ENCODE measurements around the gene BRDT. TPM values are rescaled to one million over a fixed set of nuclear protein-coding genes. Genes with fewer than 3 reads are reported as not detected.

Gene BRDT
- total RNA-seq, 2 experiments from 2014 or later, result 0.18 to 0.58 TPM

DNA sequence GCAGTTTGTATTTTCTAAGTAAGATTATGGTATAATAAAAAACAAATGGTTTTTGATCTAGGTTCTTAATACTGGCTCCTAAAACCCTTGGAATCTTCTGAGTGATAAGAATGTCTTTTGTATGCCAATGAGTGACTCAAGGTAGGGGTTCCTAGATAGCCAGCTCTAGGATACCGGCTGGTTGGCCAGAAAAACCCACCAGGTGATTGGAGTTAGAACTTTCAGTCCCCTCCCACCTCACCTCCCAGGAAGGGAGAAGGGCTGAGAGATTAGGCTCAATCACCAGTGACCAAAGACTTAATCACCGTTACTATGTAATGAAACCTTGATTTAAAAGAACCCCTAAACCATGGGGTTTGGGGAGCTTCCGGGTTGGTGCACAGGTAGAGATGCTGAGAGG lies 8.7 kb upstream of the BRDT start:
- no peak for DNase-seq
- ChIA-PET CTCF (interaction anchor here (0.7 kb wide), 1 partner anchor 579 kb away, joined by 3 read pairs; no protein-coding TSS in a partner anchor), POLR2A (no interaction called here)
- Mint-ChIP-seq H3K36me3 (ENCODE audit: low read depth) (no peaks in the 10 kb centered on the region), H3K27me3 (no peaks in the 10 kb centered on the region), H3K4me1 (peaks cover 6% of the 10 kb centered on the region), H3K4me3 (no peak overlapping the region), H3K9me3 (peaks cover 3% of the 10 kb centered on the region), H3K27ac (no peak overlapping the region)

DNA sequence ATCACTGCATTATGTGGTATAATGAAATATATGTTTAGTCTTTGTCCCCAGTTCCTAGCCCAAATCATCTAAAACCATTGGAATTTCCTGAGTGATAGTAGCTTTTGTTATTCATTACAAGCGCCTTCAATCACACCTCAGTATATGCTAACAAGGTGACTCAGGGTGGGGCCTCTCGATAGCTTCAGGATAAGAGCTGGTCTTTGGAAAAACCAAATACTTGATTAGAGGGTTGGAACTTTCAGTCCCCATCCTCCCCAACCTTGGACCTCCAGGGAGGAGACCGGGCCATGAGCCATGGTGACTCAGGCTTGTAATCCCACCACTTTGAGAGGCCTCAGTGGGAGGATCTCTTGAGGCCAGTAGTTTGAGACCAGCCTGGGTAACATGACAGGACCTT lies 5.1 kb upstream of the BRDT start:
- CTCF ChIA-PET, result no interaction called here
- Mint-ChIP-seq H3K36me3 (ENCODE audit: low read depth) (peaks cover 5% of the 10 kb centered on the region), H3K4me3 (no peak overlapping the region), H3K27me3 (no peaks in the 10 kb centered on the region), H3K27ac (no peak overlapping the region), H3K4me1 (peaks cover 29% of the 10 kb centered on the region), H3K9me3 (peaks cover 3% of the 10 kb centered on the region)
- POLR2A ChIA-PET, result no interaction called here
- no peak for DNase-seq

DNA sequence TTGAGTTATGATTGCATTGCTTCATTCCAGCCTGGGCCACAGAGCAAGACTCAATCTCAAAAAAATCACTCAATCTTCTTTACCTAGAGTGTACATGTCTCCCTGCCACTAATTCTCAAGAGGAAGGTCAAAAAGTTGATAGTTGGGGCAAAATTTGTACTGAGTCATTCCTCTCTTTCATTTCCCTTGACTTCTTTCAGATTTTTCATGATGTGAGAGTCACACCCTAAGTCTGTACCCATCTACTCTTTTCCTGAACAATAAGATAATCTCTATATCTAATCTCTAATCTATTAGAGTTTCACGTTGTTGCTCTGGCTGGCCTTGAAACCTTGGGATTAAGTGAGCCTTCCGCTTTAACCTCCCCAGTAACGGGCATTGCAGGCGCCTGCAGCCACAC lies 1.1 kb upstream of the BRDT start:
- H3K4me1 Mint-ChIP-seq, result peaks cover 27% of the 10 kb centered on the region
- CTCF ChIA-PET, result interaction anchor here (0.8 to 1.6 kb wide), 4 partner anchors 15 to 783 kb away, joined by 3 to 4 read pairs (median 4); no protein-coding TSS in a partner anchor
- H3K4me3 Mint-ChIP-seq, result peak overlapping the region; percentile 54
- no peaks in the 10 kb centered on the region for H3K9me3 Mint-ChIP-seq
- peak overlapping the region; percentile 94 for H3K27ac Mint-ChIP-seq
- no peak for DNase-seq
- POLR2A ChIA-PET, result interaction anchor here (0.6 to 1.4 kb wide), 5 partner anchors 20 to 448 kb away, joined by 3 to 5 read pairs (median 3); partner anchors contain the start of genes BTBD8 and CDC7
- peaks cover 5% of the 10 kb centered on the region for H3K36me3 Mint-ChIP-seq (ENCODE audit: low read depth)
- peaks cover 2% of the 10 kb centered on the region for H3K27me3 Mint-ChIP-seq

DNA sequence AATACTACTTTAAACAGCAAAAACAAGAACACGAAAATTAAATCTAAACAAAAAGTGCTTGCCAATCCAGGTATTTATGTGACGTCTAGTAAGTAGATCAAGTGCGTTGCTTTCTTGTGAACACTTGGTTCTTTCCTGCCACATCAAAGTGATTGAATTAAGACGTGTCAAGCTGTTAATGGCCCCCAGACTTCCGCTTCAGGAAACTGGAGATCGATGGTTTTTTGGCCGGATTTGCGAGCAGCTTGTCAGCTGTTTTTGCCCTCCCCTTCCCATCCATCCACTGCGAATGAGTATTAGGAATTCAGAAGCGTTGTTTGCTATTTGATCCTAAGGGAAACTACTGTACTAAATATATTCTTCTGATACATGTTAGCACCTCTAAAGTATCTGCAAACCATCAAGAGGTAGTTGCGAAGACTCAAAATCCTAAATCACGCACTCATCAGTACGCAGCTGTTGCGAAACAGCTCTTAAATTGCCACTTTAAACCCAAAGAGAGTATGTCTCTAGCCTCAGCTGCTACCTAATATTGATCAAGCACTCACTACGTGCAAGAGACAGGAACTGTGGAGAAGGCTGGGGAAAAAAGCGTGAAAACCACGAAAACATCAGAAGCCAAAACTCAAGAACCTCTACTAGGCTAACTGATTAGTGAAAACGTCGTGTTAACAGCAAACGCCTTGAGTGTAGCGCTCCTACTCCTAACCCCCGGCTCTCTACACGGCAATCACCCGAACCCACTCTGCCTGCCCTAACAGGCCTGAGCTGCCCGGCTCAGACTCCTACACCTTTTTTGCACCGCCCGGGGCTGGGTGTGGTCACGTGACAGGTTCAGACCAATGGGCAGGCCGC lies 473 bp upstream of the BRDT start:
- Mint-ChIP-seq H3K9me3 (no peaks in the 10 kb centered on the region), H3K27ac (peak overlapping the region; percentile 94), H3K4me1 (peaks cover 27% of the 10 kb centered on the region), H3K36me3 (ENCODE audit: low read depth) (peaks cover 5% of the 10 kb centered on the region), H3K27me3 (peaks cover 2% of the 10 kb centered on the region), H3K4me3 (peak overlapping the region; percentile 54)
- peak; percentile 71 for DNase-seq
- CTCF ChIA-PET, result interaction anchor here (0.8 to 1.2 kb wide), 3 partner anchors 49 to 783 kb away, joined by 3 to 4 read pairs (median 4); no protein-coding TSS in a partner anchor
- POLR2A ChIA-PET, result interaction anchor here (0.6 to 1.4 kb wide), 5 partner anchors 20 to 448 kb away, joined by 3 to 5 read pairs (median 3); partner anchors contain the start of genes BTBD8 and CDC7

DNA sequence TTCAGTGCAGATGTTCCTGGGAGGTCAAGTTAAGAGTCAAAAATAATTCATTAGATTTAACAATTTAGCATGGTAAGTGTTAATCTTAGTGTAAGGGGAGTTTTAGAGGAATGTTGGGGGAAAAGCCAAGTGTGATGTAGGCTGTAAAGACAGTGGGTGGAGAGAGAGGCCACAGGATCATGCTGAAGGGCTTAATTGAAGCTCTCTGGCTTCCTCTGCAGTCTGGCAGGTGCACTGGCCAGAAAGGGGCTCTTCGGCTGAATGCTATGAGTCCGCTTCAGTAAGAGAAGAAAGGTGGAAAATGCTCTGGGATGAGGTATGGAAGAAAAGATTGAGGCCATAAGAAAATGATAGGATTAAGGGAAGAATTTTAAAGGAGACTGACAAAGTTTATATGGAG lies 3.0 kb downstream of the BRDT start:
- Mint-ChIP-seq H3K27me3 (peaks cover 2% of the 10 kb centered on the region), H3K4me1 (peaks cover 21% of the 10 kb centered on the region), H3K9me3 (no peaks in the 10 kb centered on the region), H3K36me3 (ENCODE audit: low read depth) (no peaks in the 10 kb centered on the region), H3K4me3 (no peak overlapping the region), H3K27ac (no peak overlapping the region)
- POLR2A ChIA-PET, result no interaction called here
- no peak for DNase-seq
- CTCF ChIA-PET, result interaction anchor here (1.0 kb wide), 1 partner anchor 439 kb away, joined by 3 read pairs; no protein-coding TSS in a partner anchor

DNA sequence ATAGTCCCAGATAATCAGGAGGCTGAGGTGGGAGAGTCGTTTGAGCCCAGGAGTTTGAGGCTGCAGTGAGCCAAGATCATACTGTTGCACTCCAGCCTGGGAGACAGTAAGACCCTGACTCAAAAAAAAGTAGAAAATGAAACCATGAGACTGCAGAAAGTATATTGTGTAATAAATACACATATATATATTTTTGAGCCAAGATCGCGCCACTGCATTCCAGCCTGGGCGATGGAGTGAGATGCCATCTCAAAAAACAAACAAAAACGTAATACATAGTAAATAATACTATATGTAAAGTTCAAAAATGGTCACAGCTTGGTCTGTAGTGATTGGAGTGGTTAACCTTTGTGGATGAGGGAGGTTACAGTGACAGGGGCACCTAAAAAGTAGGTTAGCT lies 9.7 kb downstream of the BRDT start:
- Mint-ChIP-seq H3K27ac (no peak overlapping the region), H3K4me1 (no peaks in the 10 kb centered on the region), H3K4me3 (no peak overlapping the region), H3K27me3 (no peaks in the 10 kb centered on the region), H3K9me3 (no peaks in the 10 kb centered on the region), H3K36me3 (ENCODE audit: low read depth) (no peaks in the 10 kb centered on the region)
- ChIA-PET CTCF (no interaction called here), POLR2A (interaction anchor here (0.9 kb wide), 1 partner anchor 873 kb away, joined by 3 read pairs; the partner anchor contains the start of gene RPL5)
- DNase-seq, result no peak

DNA sequence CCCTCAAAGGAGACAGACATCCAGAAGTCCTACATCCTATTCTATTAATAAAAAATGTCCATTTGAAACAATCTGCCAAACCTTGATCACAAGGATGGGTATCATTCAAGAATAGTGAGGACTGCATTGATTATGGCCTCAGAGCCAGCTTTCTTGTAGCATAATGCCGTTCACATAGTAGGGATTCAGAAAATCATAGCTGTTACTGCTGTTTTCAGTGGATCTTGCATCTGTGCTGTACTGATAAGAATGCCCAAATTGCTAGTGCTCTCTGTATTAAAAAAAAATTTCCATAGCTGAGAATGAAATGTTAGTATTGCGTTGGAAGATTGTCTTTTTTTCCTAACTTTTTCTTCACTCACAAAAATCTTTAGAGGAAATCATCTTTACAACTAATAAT lies 19.1 kb downstream of the BRDT start:
- no peak overlapping the region for H3K27ac Mint-ChIP-seq
- ChIA-PET POLR2A (no interaction called here), CTCF (no interaction called here)
- DNase-seq, result no peak
- no peaks in the 10 kb centered on the region for H3K36me3 Mint-ChIP-seq (ENCODE audit: low read depth)
- H3K4me3 Mint-ChIP-seq, result no peak overlapping the region
- no peaks in the 10 kb centered on the region for H3K9me3 Mint-ChIP-seq
- no peaks in the 10 kb centered on the region for H3K27me3 Mint-ChIP-seq
- no peaks in the 10 kb centered on the region for H3K4me1 Mint-ChIP-seq

DNA sequence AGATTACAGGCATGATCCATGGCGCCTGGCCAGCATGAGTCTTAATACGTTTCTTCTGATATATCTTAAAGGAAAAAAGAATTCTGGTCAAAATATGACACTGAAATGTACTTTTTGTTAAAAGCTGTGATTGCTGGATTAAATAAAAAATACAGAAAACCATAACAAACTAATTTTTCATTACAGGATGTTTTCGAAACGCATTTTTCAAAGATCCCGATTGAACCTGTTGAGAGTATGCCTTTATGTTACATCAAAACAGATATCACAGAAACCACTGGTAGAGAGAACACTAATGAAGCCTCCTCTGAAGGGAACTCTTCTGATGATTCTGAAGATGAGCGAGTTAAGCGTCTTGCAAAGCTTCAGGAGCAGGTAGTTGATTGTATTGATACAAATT lies 30.2 kb downstream of the BRDT start:
- H3K27ac Mint-ChIP-seq, result no peak overlapping the region
- no peaks in the 10 kb centered on the region for H3K36me3 Mint-ChIP-seq (ENCODE audit: low read depth)
- ChIA-PET POLR2A (no interaction called here), CTCF (interaction anchor here (2.3 kb wide), 1 partner anchor 18 kb away, joined by 7 read pairs; no protein-coding TSS in a partner anchor)
- peaks cover 15% of the 10 kb centered on the region for H3K27me3 Mint-ChIP-seq
- H3K9me3 Mint-ChIP-seq, result no peaks in the 10 kb centered on the region
- no peak for DNase-seq
- no peaks in the 10 kb centered on the region for H3K4me1 Mint-ChIP-seq
- H3K4me3 Mint-ChIP-seq, result no peak overlapping the region

DNA sequence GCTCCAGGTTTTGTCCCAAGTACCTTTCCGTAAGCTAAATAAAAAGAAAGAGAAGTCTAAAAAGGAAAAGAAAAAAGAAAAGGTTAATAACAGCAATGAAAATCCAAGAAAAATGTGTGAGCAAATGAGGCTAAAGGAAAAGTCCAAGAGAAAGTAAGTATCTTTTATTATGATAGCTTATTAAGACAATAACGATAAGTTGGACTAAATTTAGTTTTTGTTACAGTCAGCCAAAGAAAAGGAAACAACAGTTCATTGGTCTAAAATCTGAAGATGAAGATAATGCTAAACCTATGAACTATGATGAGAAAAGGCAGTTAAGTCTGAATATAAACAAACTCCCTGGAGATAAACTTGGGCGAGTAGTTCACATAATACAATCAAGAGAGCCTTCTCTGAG lies 31.5 kb downstream of the BRDT start:
- Mint-ChIP-seq H3K27ac (no peak overlapping the region), H3K27me3 (peaks cover 8% of the 10 kb centered on the region), H3K4me1 (no peaks in the 10 kb centered on the region), H3K4me3 (no peak overlapping the region), H3K9me3 (no peaks in the 10 kb centered on the region), H3K36me3 (ENCODE audit: low read depth) (no peaks in the 10 kb centered on the region)
- POLR2A ChIA-PET, result no interaction called here
- CTCF ChIA-PET, result interaction anchor here (0.6 to 2.3 kb wide), 4 partner anchors 9 to 865 kb away, joined by 3 to 7 read pairs (median 4); no protein-coding TSS in a partner anchor
- no peak for DNase-seq

DNA sequence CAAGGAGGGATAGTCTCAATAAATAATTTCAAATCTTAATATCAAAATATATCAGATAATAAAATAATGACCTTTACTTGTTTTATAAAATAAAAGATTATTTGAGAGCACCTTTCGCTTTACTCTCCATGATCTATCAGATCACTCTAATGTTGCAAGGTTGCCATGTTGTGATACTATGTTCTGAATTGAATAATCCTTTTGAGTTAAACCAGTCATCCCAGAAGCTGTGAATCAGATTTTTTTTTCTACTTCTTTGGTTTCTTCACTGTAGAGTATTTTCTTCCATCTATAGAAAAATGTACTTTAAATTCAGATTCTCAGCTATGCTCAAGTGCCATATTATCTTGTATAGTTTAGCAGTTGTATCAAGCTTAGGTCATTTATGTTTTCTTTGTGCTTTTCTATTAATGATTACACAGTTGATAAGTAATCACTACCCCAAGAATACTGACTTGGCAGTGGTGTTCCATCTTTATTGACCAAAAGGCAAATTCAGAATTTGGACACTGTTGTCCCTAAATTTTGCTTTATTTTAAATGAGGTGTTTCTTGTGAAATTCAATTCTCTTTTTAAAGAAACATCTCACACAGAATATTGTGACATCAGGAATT lies 32.9 kb downstream of the BRDT start:
- no peaks in the 10 kb centered on the region for H3K9me3 Mint-ChIP-seq
- H3K36me3 Mint-ChIP-seq (ENCODE audit: low read depth), result no peaks in the 10 kb centered on the region
- H3K27ac Mint-ChIP-seq, result no peak overlapping the region
- H3K4me1 Mint-ChIP-seq, result no peaks in the 10 kb centered on the region
- H3K27me3 Mint-ChIP-seq, result peaks cover 8% of the 10 kb centered on the region
- ChIA-PET POLR2A (no interaction called here), CTCF (no interaction called here)
- no peak overlapping the region for H3K4me3 Mint-ChIP-seq
- no peak for DNase-seq

DNA sequence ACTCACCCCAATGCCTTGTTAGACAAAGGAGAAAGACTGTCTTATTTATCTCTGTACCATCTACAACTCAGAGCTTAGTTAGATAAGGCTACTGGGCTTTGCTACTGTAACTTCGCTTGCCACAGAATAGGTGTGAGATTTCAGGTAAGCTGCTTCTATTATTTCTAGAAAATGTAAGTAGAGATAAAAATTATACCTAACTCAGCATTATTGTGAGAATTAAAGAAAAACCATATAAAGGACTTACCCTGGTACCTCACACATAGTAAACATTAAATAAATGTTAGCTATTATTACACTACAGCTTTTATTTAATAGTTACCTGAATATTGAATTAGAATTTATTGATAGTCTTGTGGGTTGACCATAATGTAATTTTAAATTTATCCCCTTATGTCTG lies 44.1 kb downstream of the BRDT start:
- Mint-ChIP-seq H3K36me3 (ENCODE audit: low read depth) (no peaks in the 10 kb centered on the region), H3K27me3 (peaks cover 5% of the 10 kb centered on the region), H3K4me1 (no peaks in the 10 kb centered on the region), H3K27ac (no peak overlapping the region), H3K4me3 (no peak overlapping the region), H3K9me3 (no peaks in the 10 kb centered on the region)
- no peak for DNase-seq
- CTCF ChIA-PET, result interaction anchor here (0.8 to 1.2 kb wide), 3 partner anchors 37 to 299 kb away, joined by 3 read pairs; no protein-coding TSS in a partner anchor
- POLR2A ChIA-PET, result no interaction called here

DNA sequence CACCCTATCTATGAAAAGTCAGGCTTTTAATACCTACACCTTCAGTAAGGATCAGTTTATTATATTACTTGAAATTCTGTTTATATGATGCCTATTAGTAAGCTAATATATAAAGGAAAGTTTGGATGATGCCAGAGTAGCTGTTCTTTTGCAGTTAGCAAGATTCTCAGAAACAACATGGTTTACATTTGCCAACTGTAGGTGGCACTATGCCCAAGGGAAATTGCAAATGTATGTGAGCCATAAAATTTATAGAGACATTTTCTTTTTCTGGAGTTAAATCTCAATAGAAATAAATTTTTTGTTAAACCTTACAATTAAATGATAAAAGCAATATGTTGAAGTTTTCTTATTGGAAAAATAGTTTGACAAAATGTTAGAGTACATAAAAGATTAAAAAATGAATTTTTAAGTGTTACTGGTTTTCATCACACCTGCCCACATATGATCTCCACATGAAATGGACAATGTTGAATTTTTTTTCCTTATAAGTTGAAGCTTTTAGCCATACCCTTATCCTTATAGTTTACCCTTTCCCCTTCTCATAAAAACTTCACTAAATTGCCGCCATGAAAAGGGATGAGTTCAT lies 48.5 kb downstream of the BRDT start:
- ChIA-PET CTCF (interaction anchor here (0.6 to 3.0 kb wide), 19 partner anchors 18 to 704 kb away, joined by 3 to 10 read pairs (median 4); partner anchors contain the start of gene BRDT), POLR2A (interaction anchor here (1.4 to 1.5 kb wide), 2 partner anchors 301 to 485 kb away, joined by 3 to 4 read pairs; partner anchors contain the start of genes GLMN and RPAP2)
- peak; percentile 47 for DNase-seq
- Mint-ChIP-seq H3K4me1 (no peaks in the 10 kb centered on the region), H3K36me3 (ENCODE audit: low read depth) (no peaks in the 10 kb centered on the region), H3K4me3 (no peak overlapping the region), H3K27me3 (peaks cover 5% of the 10 kb centered on the region), H3K27ac (no peak overlapping the region), H3K9me3 (no peaks in the 10 kb centered on the region)

DNA sequence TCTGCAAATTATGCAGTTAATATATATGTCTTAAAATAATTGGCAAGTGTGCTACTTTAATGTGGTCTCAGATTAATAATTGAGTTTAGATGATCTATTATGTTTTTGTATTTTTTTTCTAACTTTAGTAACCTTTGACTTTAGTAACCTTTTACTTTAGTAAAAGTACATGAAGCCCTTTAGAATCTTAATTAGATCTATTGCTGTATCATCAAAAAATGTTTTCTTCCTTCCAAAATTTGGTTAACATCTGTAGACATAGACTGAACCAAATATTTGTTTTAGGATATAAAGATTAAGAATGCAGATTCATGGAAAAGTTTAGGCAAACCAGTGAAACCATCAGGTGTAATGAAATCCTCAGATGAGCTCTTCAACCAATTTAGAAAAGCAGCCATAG lies 54.9 kb downstream of the BRDT start:
- Mint-ChIP-seq H3K4me3 (no peak overlapping the region), H3K27me3 (no peaks in the 10 kb centered on the region), H3K9me3 (no peaks in the 10 kb centered on the region), H3K27ac (no peak overlapping the region), H3K4me1 (no peaks in the 10 kb centered on the region), H3K36me3 (ENCODE audit: low read depth) (no peaks in the 10 kb centered on the region)
- DNase-seq, result no peak
- ChIA-PET CTCF (interaction anchor here (0.5 kb wide), 1 partner anchor 477 kb away, joined by 3 read pairs; no protein-coding TSS in a partner anchor), POLR2A (no interaction called here)

Measured in activated CD4-positive, alpha-beta memory T cell treated with anti-CD3 and anti-CD28 coated beads, Interleukin-2, amount 10 ng/mL, durations not matched to agents 7 days and 5 days (primary cell).